Right kidney (tissue), 1 donor: ENCODE data around the gene BRSK1.
A peak's percentile ranks its signal among the peaks of the same experiment; 100 is the strongest.
"Not testable (repeated sequence)": the region's sequence is repeated elsewhere in the genome, so short reads cannot be mapped to it uniquely, and the experiment has no call there.

Source experiments
- DNase-seq: peaks from one replicate; pipeline ENCODE4 v3.0.0-alpha.2; 2016

Gene BRSK1

GRCh38 chr19:55304279-55304978 is 20.6 kb downstream of the BRSK1 start:
- no peak for DNase-seq

DNA sequence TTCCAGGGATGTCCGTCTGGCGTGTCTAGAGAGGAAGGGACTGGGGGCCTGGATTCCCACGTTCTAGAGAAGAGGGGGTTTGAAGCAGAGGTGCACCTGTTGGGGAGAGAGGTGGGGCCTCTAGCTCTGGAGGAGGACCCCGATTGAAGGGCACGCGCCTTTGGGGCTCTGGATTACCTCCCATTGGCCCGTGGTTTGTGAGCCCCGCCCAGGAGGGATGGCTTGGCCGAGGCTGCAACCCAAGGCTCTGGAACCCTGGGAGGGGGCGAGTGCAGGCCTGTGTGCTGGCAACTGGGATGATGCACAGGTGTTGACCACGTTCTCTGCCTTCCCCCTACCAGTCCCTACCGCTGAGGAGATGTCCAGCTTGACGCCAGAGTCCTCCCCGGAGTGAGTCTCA is 21.2 kb downstream of the BRSK1 start:
- DNase-seq, result no peak

DNA sequence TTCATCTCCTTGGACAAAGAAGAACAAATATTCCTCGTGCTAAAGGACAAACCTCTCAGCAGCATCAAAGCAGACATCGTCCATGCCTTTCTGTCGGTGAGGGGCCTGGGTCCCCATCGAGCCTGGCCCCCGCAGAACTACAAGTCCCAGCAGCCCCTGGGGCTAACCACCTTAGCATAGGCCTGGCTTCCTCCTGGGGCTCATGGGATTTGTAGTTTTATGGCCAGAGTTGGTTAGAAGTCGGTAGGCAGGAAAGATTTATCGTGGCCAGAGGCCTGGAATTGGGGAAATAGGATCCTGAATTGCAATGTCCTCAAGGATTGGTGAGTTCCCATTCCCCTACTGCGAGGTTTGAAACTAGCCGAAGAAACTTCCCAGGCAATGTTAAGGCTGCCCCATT is 21.7 kb downstream of the BRSK1 start:
- peak; percentile 33 for DNase-seq

- no peak for DNase-seq
Measured at GRCh38 chr19:55305983-55306562, 22.3 kb downstream of the BRSK1 start.

- DNase-seq, result no peak
Measured at GRCh38 chr19:55306712-55307111, 22.9 kb downstream of the BRSK1 start.

GRCh38 chr19:55308281-55308680 is 24.5 kb downstream of the BRSK1 start:
- DNase-seq, result no peak

- no peak for DNase-seq
Measured at GRCh38 chr19:55309448-55309847, 25.7 kb downstream of the BRSK1 start.

- no peak for DNase-seq
Measured at GRCh38 chr19:55310498-55310897, 26.7 kb downstream of the BRSK1 start.

DNA sequence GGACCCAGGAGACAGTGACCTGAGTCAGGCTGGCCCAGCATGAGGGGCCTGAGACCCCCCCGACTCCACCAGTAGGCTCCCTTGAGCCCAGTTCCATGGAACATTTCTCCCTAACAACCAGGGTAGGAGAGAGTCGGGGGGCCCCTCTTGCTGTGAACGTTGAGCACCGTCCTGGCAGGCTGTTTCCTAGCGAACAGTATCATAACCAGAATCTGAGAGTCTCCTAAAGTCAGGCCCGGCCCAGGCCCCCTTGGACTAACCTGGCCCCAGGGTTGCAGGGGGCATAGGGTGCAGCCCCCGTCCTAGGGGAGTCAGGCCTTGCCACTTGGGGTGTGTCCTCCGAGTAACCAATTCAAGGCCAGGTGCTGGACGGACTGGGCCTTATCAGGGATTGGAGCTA is 27.6 kb downstream of the BRSK1 start:
- no peak for DNase-seq

- no peak for DNase-seq
Measured at GRCh38 chr19:55311797-55312196, 28.0 kb downstream of the BRSK1 start.

- peak; percentile 28 for DNase-seq
Measured at GRCh38 chr19:55312621-55313512, 29.1 kb downstream of the BRSK1 start.

GRCh38 chr19:55314396-55314795 is 30.6 kb downstream of the BRSK1 start:
- no peak for DNase-seq

DNA sequence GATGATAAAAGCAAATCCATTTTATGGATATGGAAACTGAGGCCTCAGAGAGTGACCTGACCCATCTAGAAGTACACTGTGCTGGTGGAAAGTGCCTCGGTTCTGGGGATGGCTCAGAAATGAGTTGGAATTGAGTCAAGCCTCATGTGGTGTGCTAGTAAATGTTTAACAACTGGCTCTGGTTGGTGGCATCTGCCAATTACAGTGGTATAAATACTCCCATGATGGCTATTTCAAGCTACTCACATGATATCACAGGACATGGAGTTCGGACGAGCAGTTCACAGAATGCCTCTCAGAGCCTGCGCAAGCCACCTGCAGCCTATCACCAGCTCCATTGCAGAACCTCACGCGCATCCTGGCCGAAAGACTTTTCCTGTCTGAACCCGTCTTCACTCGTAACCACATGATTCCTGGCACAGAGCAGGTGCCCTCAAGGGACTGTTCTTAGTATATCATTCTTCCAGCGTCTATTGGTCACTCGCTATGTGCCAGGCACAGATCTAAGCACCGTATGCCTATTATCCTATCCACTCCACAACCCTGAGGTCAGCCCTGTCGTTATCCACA is 32.2 kb downstream of the BRSK1 start:
- DNase-seq, result no peak

DNA sequence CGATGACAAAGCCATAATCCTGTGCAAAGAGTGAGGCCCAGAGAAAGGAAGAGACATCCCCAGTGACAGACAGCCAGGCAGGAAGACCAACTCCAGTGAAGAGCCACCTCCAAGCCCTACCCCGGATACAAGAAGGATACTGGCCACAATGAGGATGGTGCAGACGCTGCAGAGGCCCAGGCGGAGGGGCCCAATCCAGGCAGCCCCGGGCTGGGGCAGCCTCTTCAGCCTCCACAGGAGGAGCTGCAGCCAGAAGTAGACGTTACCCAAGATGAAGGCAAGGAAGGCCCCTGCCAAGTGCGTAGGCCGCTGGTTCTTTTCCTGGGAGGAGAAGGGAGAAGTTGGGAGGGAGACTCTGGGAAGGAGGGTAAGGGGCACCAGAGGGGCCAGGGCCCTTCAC is 32.8 kb downstream of the BRSK1 start:
- no peak for DNase-seq

DNA sequence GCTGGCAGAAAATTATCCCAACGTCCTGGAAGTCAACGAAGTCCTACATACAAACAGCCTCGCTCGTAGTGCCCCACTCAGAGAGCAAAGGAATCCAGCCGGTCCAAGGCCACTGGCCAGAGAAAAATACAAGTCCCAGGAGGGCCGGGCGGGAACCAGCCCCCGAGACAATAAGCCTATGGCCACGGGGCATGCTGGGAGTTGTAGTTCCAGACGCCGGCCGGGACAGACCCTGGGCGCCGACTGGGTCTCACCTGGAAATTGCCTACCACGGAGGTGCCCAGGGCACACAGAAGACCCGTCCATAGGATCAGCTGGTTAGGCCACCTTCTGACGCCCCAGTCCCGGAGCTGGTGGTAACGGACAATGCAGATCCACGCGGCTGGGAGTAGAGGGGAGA is 36.0 kb downstream of the BRSK1 start:
- DNase-seq, result peak; percentile 59

DNA sequence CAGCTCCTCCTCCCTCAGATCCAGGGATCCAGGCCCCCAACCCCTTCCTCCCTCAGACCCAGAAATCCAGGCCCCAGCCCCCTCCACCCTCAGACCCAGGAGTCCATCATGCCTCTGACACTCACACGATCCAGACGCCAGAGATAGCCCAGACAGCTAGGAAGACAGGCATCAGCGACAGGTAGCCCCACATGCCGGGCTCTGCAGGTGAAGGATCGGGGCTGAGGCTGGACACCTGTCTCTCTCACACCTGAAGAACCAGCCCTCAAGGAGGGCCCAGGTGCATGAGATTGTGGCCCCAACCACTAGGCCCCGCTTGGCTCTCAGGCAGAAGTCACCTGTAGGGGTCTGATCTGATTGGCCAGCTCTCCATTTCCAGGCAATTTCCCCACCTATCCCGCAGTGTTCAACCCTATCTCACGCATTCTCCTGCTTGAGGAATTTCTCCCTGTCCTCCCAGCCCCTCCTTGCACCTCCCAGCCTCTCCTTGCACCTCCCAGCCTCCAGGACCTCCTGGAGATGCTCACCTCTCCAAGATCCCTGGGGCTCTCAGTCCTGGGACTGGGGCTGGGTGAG is 37.1 kb downstream of the BRSK1 start:
- DNase-seq, result no peak

DNA sequence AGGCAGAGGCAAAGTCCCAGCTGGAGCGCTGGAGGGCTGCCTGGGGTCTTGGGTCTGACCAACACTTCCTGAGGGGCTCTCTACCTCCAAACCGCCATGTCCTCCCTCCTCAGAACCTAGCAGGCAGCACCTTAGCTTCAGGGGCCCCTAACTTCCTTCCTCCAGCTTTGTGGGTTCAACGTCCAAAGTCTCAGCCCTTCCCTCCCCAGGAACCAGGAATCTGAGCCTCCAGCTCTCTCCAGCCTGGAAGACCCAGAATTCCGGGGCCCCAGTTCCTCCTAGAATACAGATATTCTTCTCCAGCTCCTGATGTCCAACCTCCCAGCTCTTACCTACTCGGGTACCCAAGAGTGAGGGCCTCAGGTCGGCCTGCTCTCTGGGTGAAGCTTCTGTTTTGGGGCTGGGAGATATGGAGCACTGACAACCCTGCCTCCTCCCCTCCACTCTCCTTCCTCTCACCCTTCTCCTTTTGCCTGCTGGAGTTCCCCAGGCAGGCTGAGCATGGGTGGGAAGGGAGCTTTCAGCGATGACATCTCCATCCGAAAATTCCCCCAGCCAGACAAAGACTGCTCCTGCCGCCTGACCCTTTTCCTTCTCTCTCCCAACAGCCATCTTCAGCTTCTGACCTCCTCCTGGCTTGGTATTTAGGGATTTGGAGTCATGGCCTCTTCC is 37.8 kb downstream of the BRSK1 start:
- DNase-seq, result no peak

DNA sequence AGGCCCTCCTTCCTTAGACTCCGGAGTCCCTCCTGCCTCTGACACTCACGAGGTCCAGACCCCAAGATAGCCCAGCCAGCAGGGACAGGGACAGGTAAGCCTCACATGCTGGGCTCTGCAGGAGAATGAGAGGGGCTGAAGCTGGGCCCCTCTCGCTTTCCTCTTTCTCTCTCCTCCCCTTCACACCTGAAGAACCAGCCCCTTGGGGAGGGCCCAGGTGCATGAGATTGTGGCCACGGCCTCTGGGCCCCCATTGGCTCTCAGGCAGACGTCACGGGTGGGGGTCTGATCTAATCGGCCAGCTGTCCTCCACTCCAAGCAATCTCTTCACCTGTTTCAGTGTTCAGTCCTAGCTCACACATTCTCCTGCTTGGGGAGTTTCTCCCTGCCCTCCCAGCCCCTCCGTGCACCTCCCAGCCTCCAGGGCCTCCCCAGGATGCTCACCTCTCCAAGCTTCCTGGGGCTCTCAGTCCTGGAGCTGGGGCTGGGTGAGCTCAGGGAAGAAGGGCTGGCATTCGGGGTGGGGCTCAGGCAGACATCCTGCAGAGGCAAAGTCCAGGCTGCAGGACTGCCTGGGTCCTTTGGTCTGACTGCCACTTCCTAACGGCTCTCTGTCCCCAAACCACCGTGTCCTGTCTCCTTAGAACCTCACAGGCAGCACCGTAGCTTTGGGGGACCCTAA is 38.5 kb downstream of the BRSK1 start:
- DNase-seq, result no peak

DNA sequence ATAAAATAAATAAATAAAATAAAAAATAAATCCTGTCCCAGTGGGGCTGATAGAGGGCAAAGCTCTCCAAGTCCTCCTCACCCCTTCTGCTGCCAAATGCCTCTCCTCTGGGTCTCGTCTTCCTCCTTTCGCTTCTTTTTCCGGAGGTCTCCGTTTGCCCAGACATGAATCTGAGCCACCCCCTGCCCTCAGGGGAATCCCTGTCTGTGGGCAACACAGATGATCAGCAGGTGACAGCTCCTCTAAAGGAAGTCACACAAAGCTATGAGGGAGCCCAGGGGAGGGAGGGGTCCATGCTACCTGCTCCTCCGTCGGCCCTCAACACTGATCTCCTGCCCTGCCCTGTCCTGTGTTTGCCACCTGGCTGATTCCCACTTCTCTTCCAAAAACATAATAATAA is 40.9 kb downstream of the BRSK1 start:
- DNase-seq, result no peak

DNA sequence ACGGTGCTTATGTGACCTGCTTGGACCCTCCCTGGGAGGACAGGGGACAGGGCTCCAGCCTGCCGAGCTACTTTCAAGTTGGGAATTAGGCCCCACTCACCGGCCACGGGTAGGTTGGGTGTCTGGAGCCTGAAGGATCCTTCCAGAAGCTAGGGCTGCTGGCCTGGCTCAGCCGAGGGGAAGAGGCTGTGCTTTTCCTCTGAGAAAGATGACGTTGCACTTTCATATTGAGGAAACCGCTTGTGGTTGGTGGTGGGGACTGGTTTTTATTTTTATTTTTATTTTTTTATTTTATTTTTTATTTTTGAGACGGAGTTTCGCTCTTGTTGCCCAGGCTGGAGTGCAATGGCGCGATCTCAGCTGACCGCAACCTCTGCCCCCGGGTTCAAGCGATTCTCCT is 41.4 kb downstream of the BRSK1 start, which contains the start of gene TMEM150B:
Gene TMEM150B, minus strand, starts transcription at position 170 of the 400 bp plus-strand sequence. CDS start 4,305 bp downstream, outside the sequence.
- DNase-seq, result no peak

- not testable (repeated sequence) for DNase-seq
Measured at GRCh38 chr19:55328774-55329318, 45.0 kb downstream of the BRSK1 start.
